Endometrial microvascular endothelial cells (primary cell): ENCODE results near the gene R3HDM1. TPM values are rescaled to one million over a fixed set of nuclear protein-coding genes. Genes with fewer than 3 reads are reported as not detected.
"Not testable (repeated sequence)": the region's sequence is repeated elsewhere in the genome, so short reads cannot be mapped to it uniquely, and the experiment has no call there.

Experiments
- in situ Hi-C: cut with HindIII; loops from 2 replicates; pipeline ENCODE4 v1.10.0; 2017; ENCODE audit warnings: low sequenced_read_pairs, low pct_unique_long_range_greater_than_20kb; ENCODE audit errors: inconsistent ontology term
- total RNA-seq: library from RNA; depleted of rRNA; stranded (reverse); fragments of >200 nt; gene quantifications from one replicate; pipeline ENCODE4 v1.2.3, GENCODE V29; 2015; ENCODE audit errors: inconsistent ontology term

R3HDM1 gene
- 25.6 TPM for total RNA-seq

- in situ Hi-C loops: no loop called here
Measured at GRCh38 chr2:135531231-135532197, at the start of gene R3HDM1. Gene R3HDM1 (plus strand): TSS chr2:135531484. CDS start chr2:135604846, 73,362 bp downstream.

GRCh38 chr2:135485441-135485840 is 45.8 kb upstream of the R3HDM1 start:
- in situ Hi-C loops: no loop called here

- in situ Hi-C loops: no loop called here
Measured at GRCh38 chr2:135490376-135490775, 40.9 kb upstream of the R3HDM1 start.

DNA sequence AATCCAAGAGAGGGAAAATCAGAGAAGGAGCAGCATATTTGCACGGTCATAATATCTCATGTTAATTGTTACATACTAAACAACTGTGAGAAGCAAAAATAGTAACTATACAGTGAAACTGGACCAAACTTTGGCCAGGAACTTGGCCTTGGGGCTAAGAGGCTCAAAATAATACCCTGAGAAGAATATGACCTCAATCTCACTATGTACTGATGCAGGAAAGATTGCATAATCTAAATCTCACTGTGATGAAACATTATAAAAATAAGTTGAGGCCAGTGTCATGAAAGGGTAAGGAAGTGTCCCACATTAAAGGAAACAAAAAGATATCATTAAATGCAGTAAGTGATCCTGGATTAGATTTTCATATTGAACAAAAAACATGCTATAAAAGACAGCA is 36.8 kb upstream of the R3HDM1 start:
- in situ Hi-C loops: no loop called here

- in situ Hi-C loops: no loop called here
Measured at GRCh38 chr2:135494917-135495316, 36.4 kb upstream of the R3HDM1 start.

DNA sequence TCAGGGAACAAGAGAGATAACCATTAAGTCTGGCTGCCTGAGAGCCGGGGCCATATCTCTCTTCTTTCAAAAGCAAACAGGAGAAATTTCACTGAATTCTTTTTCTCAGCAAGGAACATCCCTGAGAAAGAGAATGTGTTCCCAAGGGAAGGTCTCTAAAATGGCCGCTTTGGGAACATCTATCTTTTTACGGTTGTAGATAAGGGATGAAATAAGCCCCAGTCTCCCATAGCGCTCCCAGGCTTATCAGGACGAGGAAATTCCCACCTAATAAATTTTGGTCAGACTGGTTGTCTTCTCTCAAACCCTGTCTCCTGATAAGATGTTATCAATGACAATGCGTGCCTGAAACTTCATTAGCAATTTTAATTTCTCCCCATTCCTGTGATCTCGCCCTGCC is 32.7 kb upstream of the R3HDM1 start:
- in situ Hi-C loops: not testable (repeated sequence)

DNA sequence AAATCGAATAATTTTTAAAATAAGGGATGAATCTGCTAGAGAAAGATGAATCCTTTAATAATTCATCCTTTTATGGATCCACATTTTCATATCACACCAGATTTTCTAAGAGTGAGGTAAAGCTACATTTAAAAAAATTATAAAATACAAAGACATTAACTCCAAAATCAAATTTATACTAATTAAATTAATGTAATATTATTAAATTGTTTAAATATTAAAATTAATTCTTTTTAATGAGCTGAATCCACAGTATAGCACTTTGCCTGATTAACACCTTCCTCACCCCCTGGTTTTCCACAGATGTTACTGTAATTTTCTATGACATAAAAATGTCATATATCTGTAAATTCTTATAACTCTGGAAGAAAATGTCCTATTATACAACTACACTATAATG is 26.5 kb upstream of the R3HDM1 start:
- in situ Hi-C loops: no loop called here

DNA sequence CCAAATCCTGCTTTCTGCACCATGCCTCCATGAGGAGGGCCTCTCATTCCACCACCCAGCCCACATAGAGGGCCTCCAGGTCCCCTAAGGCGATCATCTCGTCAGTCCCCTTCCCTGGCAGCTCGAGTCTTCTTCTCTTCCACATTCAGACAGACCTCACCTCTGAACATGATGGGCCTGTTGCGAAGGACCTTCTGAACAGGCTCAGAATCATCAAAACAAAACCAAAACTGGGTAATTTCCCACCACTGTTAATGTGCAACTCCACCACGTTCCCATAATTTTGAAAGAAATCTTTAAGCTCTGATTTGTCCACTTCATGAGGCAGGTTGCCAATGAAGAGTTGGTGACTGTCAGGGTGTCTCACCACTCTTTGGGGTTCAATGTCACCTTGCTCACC is 20.7 kb upstream of the R3HDM1 start:
- in situ Hi-C loops: no loop called here

GRCh38 chr2:135512099-135512498 is 19.2 kb upstream of the R3HDM1 start:
- in situ Hi-C loops: no loop called here

DNA sequence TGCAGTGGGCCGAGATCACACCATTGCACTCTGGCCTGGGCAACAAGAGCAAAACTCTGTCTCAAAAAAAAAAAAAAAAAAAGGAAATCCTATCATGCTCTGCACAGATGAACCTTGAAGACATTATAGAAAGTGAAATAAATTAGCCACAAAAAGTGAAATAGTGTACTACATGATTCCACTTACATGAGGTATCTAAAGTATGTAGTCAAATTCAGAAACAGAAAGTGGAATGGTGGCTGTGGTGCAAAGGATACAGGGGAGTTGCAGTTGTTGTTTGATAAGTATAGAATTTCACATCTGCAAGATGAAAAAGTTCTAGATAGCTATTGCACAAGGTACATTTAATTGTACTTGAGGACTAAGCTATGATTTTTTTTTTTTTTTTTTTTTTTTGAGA is 5.5 kb upstream of the R3HDM1 start:
- in situ Hi-C loops: no loop called here

DNA sequence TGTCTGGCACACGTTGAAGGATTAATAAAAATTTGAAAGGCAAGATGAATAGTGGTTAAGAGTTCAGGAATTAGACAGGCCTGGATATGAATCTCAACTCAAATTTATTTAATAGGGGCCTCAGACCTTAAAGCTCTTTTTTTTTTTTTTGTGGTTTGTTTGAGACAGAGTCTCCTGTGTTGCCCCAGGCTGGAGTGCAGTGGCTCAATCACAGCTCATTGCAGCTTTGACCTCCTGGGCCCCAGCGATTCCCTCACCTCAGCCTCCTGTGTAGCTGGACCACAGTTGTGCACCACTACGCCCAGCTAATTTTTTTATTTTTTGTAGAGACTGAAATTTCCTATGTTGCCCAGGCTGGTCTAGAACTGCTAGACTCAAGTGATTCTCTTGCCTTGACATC is 3.3 kb upstream of the R3HDM1 start:
- in situ Hi-C loops: no loop called here

DNA sequence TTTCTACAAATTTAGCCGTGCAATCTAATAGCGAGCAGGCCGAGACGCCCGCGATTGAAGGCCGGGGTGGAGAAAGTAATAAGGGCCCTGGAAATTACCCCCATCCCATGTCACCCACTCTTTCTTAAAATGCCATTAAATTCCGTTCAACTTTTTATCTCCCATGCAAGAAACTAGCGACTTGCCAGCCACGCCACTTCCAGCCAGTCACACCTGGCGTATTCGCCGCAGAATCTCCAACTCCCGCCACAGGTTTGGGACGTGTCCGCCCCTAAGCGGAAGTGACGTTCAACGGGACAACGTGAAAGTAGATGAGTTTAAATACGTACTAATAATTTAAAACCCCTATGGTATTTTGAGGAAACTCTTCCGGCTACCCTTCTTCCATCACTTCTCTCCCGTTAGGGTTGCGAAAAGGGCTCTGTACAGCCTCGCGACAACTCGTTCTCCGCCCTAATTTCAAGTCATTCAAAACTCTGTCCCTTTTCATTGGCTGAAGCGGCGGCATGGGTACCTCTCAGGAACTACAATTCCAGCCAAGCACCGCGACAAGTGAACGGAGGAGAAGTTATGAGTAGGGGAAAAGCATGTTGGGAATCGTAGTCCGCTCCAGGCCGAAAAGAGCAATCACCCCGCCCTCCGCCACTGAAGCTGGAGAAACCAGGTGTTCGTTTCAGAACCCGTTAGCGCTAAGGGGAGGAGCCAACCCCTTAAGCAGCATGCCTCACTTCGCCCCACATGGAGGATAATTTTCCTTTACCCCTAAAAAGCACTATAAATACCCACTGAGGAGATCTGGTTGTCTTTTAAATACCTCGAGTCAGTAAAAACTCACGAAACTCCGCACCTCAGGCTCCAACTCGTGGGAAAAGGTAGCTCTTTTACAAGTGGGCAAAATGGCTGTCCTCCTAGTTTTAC is 712 bp upstream of the R3HDM1 start, which contains the start of gene ZRANB3:
Gene ZRANB3 (minus strand): TSS at position 906 of the 918 bp plus-strand sequence.
- in situ Hi-C loops: no loop called here

DNA sequence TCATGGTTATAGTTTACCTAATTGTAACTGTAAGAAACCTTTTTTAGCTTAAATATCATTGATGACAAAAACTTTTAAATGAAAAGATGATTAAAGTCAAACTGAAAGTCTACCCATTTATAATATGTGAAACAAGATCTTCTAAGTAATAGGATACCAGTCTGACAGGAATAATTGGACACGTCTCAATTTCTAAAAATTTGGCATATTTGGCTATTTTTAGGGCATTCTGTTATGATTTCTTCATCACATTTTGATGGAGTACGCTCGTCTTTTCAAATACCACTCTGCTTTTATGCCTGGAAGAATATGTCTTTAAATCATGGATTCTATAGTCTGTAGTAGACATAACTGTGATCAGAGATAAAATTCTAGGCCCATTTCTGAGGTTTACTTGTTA is 1.3 kb downstream of the R3HDM1 start:
- in situ Hi-C loops: no loop called here

- in situ Hi-C loops: not testable (repeated sequence)
Measured at GRCh38 chr2:135533545-135533944, 2.3 kb downstream of the R3HDM1 start.

DNA sequence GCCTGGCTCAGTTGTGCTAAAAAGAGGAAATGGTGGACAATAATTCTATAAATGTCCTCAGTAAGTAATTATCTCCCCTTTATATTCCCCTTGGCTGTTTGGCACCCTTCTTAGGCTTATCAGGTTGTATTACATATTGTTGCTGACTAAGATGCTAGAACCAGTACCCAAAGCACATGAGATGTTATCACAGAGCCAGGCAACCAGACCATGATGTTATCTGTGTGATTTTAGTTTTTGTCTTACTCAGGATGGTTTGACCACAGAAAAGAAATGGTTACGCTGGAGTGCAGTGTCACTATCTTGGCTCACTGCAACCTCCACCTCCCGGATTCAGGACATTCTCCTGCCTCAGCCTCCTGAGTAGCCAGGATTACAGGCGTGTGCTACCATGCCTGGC is 15.2 kb downstream of the R3HDM1 start:
- in situ Hi-C loops: no loop called here

DNA sequence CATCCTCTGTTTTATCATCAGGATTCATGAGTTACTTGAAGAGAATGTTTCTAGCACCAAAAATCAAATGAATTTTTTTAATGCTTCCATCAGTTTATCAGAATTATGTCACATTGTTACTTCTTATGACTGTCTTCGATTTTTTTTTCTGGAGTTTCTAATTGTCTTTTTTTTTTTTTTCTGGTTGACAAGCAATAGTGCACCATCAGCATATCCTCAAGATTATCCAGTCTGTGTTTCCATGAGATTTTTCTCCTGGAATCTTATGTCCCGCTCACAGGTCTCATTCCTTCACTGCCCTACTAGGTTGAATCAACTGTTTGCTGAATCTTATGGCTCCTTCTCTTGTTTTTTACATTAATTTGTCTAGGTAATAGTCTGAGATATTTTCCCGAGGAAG is 16.0 kb downstream of the R3HDM1 start:
- in situ Hi-C loops: no loop called here

DNA sequence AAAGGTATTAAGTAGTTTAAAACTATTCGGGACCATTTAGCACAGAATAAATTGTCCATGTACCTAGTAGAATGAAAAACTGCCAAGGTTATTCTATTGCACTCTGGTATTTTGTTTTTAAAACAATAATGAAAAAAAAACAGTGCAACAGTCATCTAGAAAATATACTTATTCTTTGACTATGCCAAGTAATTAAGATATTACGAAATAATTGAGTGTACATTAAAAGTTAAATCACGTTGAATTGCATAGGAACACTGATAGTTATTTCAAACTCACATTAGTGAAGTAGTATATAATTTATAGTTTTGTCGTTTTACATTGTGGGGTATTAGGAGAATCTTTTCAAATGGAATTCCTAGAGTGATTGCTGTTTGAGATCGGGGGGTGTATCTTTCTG is 20.1 kb downstream of the R3HDM1 start:
- in situ Hi-C loops: no loop called here

DNA sequence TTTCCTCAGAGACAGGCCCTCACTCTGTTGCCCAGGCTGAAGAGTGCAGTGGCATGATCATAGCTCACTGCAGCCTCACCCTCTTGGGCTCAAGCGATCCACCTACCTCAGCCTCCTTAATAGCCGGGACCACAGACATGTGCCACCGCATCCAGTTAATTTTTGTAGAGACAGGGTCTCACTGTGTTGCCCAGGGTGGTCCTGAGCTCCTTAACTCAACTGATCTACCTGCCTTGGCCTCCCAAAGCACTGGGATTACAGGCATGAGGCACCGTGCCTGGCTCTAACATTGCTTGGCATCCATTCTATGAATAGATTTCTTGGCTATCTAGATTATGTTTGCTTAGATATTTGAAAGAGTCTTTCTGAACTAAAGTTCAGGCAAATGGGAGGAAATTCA is 21.6 kb downstream of the R3HDM1 start:
- in situ Hi-C loops: no loop called here

- in situ Hi-C loops: no loop called here
Measured at GRCh38 chr2:135555311-135555710, 24.0 kb downstream of the R3HDM1 start.

DNA sequence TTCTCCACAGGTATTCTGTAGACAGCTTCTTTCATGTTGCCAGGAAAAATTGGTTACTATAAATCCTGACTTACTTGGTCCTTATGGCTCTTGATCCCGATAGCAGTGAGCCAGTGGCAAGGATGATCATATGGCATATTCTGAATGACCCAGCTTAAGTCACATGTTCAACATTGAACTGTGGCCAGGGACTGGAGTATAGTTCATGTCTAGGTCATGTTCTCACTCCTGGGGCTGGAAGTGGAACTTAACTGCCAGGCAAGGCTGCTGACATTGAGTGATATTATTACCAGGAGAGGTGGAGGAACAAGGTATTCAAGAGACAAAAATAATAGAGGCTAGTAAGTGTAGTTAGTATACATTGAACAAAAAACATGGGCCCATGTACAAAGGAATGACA is 26.2 kb downstream of the R3HDM1 start:
- in situ Hi-C loops: no loop called here
